Spleen (tissue), 7 donors: ENCODE measurements around the gene HDGFL1.

ENCODE experiments used
- CTCF ChIP-seq, 11 experiments: fragments of 200-600 bp in 7 of 11; fragments of 450-650 bp in 4 of 11; sonication (generic) in 4 of 11; IDR thresholded peaks in 8 of 11; conservative IDR thresholded peaks in 3 of 11; 1 replicate in 7 of 11; 2 replicates in 4 of 11; pipeline versions ENCODE4 v1.4.0 to v1.8.0; 2016 to 2021; ENCODE audit warnings: antibody characterized with exemption in 11 of 11, inconsistent platforms in 4 of 11, mild to moderate bottlenecking in 1 of 11
- POLR2AphosphoS5 ChIP-seq, 3 donors: sonication (generic); formaldehyde crosslinking; IDR thresholded peaks; one replicate each; pipeline ENCODE4 v1.5.1; 2017; ENCODE audit warnings: antibody characterized with exemption in 3 of 3
- donor health status: DM: no; HTN: no; CAD: no; lungs with moderate emphysema.
- donor health status: DM: no; HTN: no; CAD: no.
- donor health status: DM: no; HTN: no; CAD: no.

- TF ChIP-seq POLR2AphosphoS5 (IDR thresholded peaks at IDR 0.05) (no peak), CTCF (IDR thresholded peaks at IDR 0.05 in 8 of 11, conservative IDR thresholded peaks at IDR 0.05 in 3 of 11) (no peak)
Measured at GRCh38 chr6:22590423-22590822, 21.1 kb downstream of the HDGFL1 start.
